Transverse colon (tissue), 4 donors: ENCODE measurements around the gene PBX1. TPM values are rescaled to one million over a fixed set of nuclear protein-coding genes. Genes with fewer than 3 reads are reported as not detected.
A peak's percentile ranks its signal among the peaks of the same experiment; 100 is the strongest.

Experiments
- DNase-seq: peaks from one replicate; pipeline ENCODE4 v3.0.0-alpha.2; 2019
- H3K27ac ChIP-seq, 4 donors: fragments of 200-600 bp; sonication (generic); 2 replicates each; pipeline ENCODE4 v1.5.1; 2016 to 2018; ENCODE audit warnings: inconsistent platforms in 4 of 4
- H3K27me3 ChIP-seq: fragments of 200-600 bp; sonication (generic); 2 replicates; pipeline ENCODE4 v1.5.1; 2017; ENCODE audit warnings: inconsistent platforms
- H3K36me3 ChIP-seq, 4 donors: fragments of 200-600 bp; sonication (generic); 2 replicates each; pipeline ENCODE4 v1.5.1; 2017 to 2019; ENCODE audit warnings: inconsistent platforms in 4 of 4
- H3K4me1 ChIP-seq, 4 donors: fragments of 200-600 bp; sonication (generic); 2 replicates each; pipeline ENCODE4 v1.5.1; 2017 to 2020; ENCODE audit warnings: inconsistent platforms in 4 of 4
- H3K4me3 ChIP-seq, 4 donors: fragments of 200-600 bp; sonication (generic); 1 replicate in 1 of 4; 2 replicates in 3 of 4; pipeline versions ENCODE4 v1.5.1 to v1.6.1; 2017 to 2019; ENCODE audit warnings: inconsistent platforms in 4 of 4
- H3K9me3 ChIP-seq, 2 donors: fragments of 200-600 bp; sonication (generic); 2 replicates each; pipeline ENCODE4 v1.5.1; 2017 to 2019; ENCODE audit warnings: inconsistent platforms in 2 of 2
- EP300 ChIP-seq: sonication (generic); formaldehyde crosslinking; IDR thresholded peaks from one replicate; pipeline ENCODE4 v1.6.1; 2017; ENCODE audit warnings: antibody characterized with exemption, low read depth
- POLR2A ChIP-seq: fragments of 450-650 bp; IDR thresholded peaks from one replicate; pipeline ENCODE4 v1.6.1; 2016; ENCODE audit warnings: antibody characterized with exemption, mild to moderate bottlenecking, moderate library complexity
- POLR2AphosphoS5 ChIP-seq, 3 donors: sonication (generic); formaldehyde crosslinking; IDR thresholded peaks; one replicate each; pipeline ENCODE4 v1.6.1; 2016; ENCODE audit warnings: antibody characterized with exemption in 3 of 3
- WGBS, 2 donors: methylation state at CpG; one replicate each; pipeline ENCODE4 v1.1.5; 2018; ENCODE audit warnings: low coverage in 1 of 2; 5-methylcytosine and 5-hydroxymethylcytosine counted together
- in situ Hi-C, 4 donors: fragments of 200-750 bp; cut with MboI; loops; one replicate each; pipeline versions ENCODE4 v1.15.0 to v1.15.1; 2017; ENCODE audit warnings: low sequenced_read_pairs in 3 of 4, low pct_ligation_motif_present in 1 of 4, low pct_unique_long_range_greater_than_20kb in 1 of 4
- intact Hi-C: fragments of 100-400 bp; cut with DNase I; formaldehyde crosslinking; loops from one replicate; pipeline ENCODE4 v1.15.1; 2023; ENCODE audit warnings: low total_unique reads
- total RNA-seq, 4 donors: library from RNA; depleted of rRNA; stranded (reverse); fragments of >200 nt; gene quantifications; one replicate each; pipeline ENCODE4 v1.1.0, GENCODE V29; 2016
- TF ChIP-seq, protein P1 (sequence below), 5 experiments: fragments of 200-600 bp in 3 of 5; fragments of 450-650 bp in 2 of 5; sonication (generic) in 3 of 5; IDR thresholded peaks; 1 replicate in 2 of 5; 2 replicates in 3 of 5; pipeline ENCODE4 v1.5.1; 2016 to 2017; ENCODE audit warnings: antibody characterized with exemption in 5 of 5, inconsistent platforms in 3 of 5, mild to moderate bottlenecking in 2 of 5, moderate library complexity in 1 of 5

Gene PBX1
- total RNA-seq, 4 donors from 2014 or later, result 46.8 to 77.2 (median 50.7) TPM

DNA sequence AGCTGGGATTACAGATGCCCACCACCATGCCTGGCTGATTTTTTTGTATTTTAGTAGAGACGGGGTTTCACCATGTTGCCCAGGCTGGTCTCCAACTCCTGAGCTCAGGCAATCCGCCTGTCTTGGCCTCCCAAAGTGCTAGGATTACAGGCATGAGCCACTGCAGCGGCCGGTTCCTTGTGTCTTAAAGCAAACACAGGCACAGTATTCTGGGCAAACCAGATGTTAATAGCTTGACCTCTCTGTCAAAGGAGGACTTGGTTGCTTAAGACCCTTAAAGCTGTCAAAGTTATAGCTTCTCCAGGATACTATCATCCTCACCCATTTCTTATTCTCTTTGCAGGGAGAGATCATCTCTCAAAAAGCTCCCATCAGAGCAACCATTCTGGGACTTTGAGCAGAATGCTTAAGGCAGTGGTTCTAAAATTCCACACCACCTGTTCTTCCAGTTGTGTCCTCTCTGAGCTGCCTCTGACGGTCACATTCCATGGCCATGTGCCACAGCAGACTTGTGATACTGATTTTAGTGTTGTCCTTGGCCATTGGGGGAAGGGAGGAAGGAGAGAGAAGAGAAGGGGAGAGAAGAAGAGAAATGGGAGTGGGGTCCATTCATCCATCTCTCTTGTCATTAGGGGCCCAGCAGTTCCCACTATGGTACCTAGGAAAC, 81.8 kb downstream of the PBX1 start:
- in situ Hi-C loops, result loop anchor here in 1 of 4 donors (25.0 kb wide), 1 partner anchor 146 kb away; no protein-coding TSS in a partner anchor
- intact Hi-C loops, result loop anchor here (10.0 kb wide), 1 partner anchor 134 kb away; no protein-coding TSS in a partner anchor
- Histone ChIP-seq H3K9me3 (no peaks in the 10 kb centered on the region), H3K36me3 (no peaks in the 10 kb centered on the region), H3K27ac (peak overlapping the region; percentile 21 to 52 (median 37)), H3K4me1 (peaks cover 8 to 58% (median 22%) of the 10 kb centered on the region in 4 donors), H3K27me3 (no peaks in the 10 kb centered on the region), H3K4me3 (no peak overlapping the region)
- 73 to 86% methylated on average over 4 to 5 of the region's 5 CpGs for WGBS, 2 donors
- TF ChIP-seq POLR2A, result no peak
- no peak for TF ChIP-seq POLR2AphosphoS5 (IDR thresholded peaks at IDR 0.05)
- TF ChIP-seq, protein P1, sequence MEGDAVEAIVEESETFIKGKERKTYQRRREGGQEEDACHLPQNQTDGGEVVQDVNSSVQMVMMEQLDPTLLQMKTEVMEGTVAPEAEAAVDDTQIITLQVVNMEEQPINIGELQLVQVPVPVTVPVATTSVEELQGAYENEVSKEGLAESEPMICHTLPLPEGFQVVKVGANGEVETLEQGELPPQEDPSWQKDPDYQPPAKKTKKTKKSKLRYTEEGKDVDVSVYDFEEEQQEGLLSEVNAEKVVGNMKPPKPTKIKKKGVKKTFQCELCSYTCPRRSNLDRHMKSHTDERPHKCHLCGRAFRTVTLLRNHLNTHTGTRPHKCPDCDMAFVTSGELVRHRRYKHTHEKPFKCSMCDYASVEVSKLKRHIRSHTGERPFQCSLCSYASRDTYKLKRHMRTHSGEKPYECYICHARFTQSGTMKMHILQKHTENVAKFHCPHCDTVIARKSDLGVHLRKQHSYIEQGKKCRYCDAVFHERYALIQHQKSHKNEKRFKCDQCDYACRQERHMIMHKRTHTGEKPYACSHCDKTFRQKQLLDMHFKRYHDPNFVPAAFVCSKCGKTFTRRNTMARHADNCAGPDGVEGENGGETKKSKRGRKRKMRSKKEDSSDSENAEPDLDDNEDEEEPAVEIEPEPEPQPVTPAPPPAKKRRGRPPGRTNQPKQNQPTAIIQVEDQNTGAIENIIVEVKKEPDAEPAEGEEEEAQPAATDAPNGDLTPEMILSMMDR (IDR thresholded peaks at IDR 0.05), result no peak
- TF ChIP-seq EP300, result no peak
- DNase-seq, result no peak

DNA sequence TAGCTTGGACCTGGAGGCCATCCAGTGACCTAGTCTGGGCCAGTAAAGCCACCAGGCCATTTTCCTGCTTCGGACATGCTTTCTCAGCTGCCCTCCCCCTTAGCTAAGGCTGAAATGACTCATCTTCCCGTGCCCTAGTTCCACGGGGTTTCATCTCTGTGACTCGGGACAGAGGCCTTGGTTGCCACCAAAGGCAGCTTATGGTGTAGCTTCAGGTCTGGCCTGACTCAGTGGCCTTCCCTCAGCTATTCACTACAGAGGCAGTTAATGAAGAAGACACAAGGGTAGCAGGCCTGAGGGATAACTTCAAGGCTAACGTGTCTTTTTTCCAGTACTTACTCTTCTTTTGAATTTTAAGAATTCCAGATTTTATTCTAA, 82.4 kb downstream of the PBX1 start:
- TF ChIP-seq EP300 (no peak), POLR2AphosphoS5 (IDR thresholded peaks at IDR 0.05) (no peak), POLR2A (no peak)
- TF ChIP-seq, protein P1 (IDR thresholded peaks at IDR 0.05), result no peak
- H3K4me1 ChIP-seq, result peaks cover 8 to 58% (median 19%) of the 10 kb centered on the region in 4 donors
- peak overlapping the region; percentile 21 to 52 (median 37) for H3K27ac ChIP-seq
- in situ Hi-C loops (loop anchor here in 1 of 4 donors (25.0 kb wide), 1 partner anchor 146 kb away; no protein-coding TSS in a partner anchor), intact Hi-C loops (loop anchor here (10.0 kb wide), 1 partner anchor 133 kb away; no protein-coding TSS in a partner anchor)
- no peaks in the 10 kb centered on the region for H3K9me3 ChIP-seq
- no peak overlapping the region for H3K4me3 ChIP-seq
- WGBS, 2 donors, result 63 to 78% methylated on average over 3 to 5 of the region's 5 CpGs
- no peaks in the 10 kb centered on the region for H3K36me3 ChIP-seq
- no peaks in the 10 kb centered on the region for H3K27me3 ChIP-seq
- DNase-seq, result no peak

DNA sequence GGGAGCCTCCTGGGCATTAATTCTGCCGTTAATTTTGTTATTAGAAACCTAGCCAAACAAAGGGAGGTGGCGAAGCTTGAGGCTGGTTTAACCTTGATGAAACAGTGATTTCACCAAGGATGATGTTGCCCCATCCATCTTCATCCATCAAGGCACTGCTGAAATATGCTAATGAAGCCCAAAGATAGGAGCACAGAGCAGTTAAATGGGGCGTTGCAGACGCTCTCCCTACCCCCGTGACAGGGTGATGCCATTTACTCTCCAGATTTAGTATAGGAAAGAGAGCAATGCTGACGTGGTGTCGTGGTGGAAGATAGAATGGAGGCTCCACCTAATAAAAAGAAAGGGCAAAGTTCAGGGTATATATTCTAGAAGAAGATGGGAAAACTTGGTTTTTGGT, 84.0 kb downstream of the PBX1 start:
- intact Hi-C loops (loop anchor here (10.0 kb wide), 1 partner anchor 132 kb away; no protein-coding TSS in a partner anchor), in situ Hi-C loops (loop anchor here in 1 of 4 donors (25.0 kb wide), 1 partner anchor 144 kb away; no protein-coding TSS in a partner anchor)
- H3K36me3 ChIP-seq, result no peaks in the 10 kb centered on the region
- peaks cover 13 to 58% (median 23%) of the 10 kb centered on the region in 4 donors for H3K4me1 ChIP-seq
- DNase-seq, result no peak
- no peaks in the 10 kb centered on the region for H3K27me3 ChIP-seq
- H3K9me3 ChIP-seq, result no peaks in the 10 kb centered on the region
- 77 to 82% methylated on average over 7 of the region's 7 CpGs for WGBS, 2 donors
- H3K27ac ChIP-seq, result peak overlapping the region in 1 of 4 donors; percentile 76
- H3K4me3 ChIP-seq, result no peak overlapping the region
- TF ChIP-seq, protein P1 (IDR thresholded peaks at IDR 0.05), result no peak
- TF ChIP-seq POLR2A (no peak), POLR2AphosphoS5 (IDR thresholded peaks at IDR 0.05) (no peak), EP300 (no peak)

DNA sequence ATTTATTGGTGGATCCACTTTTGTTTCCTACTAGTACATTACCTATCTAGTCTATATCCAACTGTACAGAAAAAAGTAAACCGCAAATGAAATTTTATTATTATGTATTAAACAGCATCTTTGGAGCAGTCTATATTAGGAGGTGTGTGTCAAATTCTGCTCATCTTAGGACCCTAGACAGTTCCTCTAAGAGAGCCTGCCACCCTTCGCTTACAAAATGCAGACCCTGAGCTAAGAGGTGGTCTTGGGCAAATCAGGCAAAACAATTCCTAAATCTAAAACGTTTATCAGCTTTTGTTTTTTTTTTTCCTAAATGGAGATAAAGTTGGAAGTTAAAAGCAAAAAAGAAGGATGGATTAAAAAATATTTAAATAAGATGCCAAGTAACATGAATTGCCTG, 85.3 kb downstream of the PBX1 start:
- DNase-seq, result no peak
- TF ChIP-seq POLR2AphosphoS5 (IDR thresholded peaks at IDR 0.05), result no peak
- no peak for TF ChIP-seq POLR2A
- TF ChIP-seq EP300, result no peak
- TF ChIP-seq, protein P1 (IDR thresholded peaks at IDR 0.05), result no peak
- Histone ChIP-seq H3K4me1 (peaks cover 26 to 61% (median 34%) of the 10 kb centered on the region in 4 donors), H3K36me3 (no peaks in the 10 kb centered on the region), H3K27me3 (no peaks in the 10 kb centered on the region), H3K27ac (peak overlapping the region; percentile 55 to 80 (median 70)), H3K4me3 (no peak overlapping the region), H3K9me3 (no peaks in the 10 kb centered on the region)
- intact Hi-C loops (loop anchor here (10.0 kb wide), 1 partner anchor 131 kb away; no protein-coding TSS in a partner anchor), in situ Hi-C loops (loop anchor here in 1 of 4 donors (25.0 kb wide), 1 partner anchor 143 kb away; no protein-coding TSS in a partner anchor)
- WGBS, 2 donors, result 68 to 77% methylated on average over 3 of the region's 3 CpGs
